Measurements from ENCODE around the gene GGT5. TPM values are rescaled to one million over a fixed set of nuclear protein-coding genes. Genes with fewer than 3 reads are reported as not detected.

The GGT5 gene
- polyA plus RNA-seq, 1 experiment: 29.1 TPM

- TF ChIP-seq CTCF (IDR thresholded peaks at IDR 0.05; ENCODE audit: insufficient read depth, low read depth, low read length): no peak
- Histone ChIP-seq H3K4me3 (ENCODE audit: low read depth, low read length) (no peak overlapping the region), H3K27me3 (ENCODE audit: control insufficient read depth, insufficient read depth, low read length) (no peaks in the 10 kb centered on the region), H3K36me3 (ENCODE audit: control insufficient read depth, insufficient read depth, low read length) (no peaks in the 10 kb centered on the region)
- no peak for DNase-seq (ENCODE audit: low read depth)
- ChIA-PET POLR2A (no interaction called here), CTCF (interaction anchor here (0.6 to 4.4 kb wide), 25 partner anchors 9 to 367 kb away, joined by 3 to 92 read pairs (median 6); partner anchors contain the start of genes GGT5, SLC2A11 and SUSD2)
Observed at GRCh38 chr22:24190596-24191208, 54.2 kb downstream of the GGT5 start.

GRCh38 chr22:24190159-24190540, 54.7 kb downstream of the GGT5 start:
- H3K27me3 ChIP-seq (ENCODE audit: control insufficient read depth, insufficient read depth, low read length): no peaks in the 10 kb centered on the region
- H3K36me3 ChIP-seq (ENCODE audit: control insufficient read depth, insufficient read depth, low read length): no peaks in the 10 kb centered on the region
- no peak for DNase-seq (ENCODE audit: low read depth)
- CTCF ChIA-PET: interaction anchor here (0.8 to 4.4 kb wide), 27 partner anchors 9 to 367 kb away, joined by 3 to 92 read pairs (median 6); partner anchors contain the start of genes GGT5, SLC2A11 and SUSD2
- TF ChIP-seq CTCF (IDR thresholded peaks at IDR 0.05; ENCODE audit: insufficient read depth, low read depth, low read length): no peak
- POLR2A ChIA-PET: no interaction called here
- no peak overlapping the region for H3K4me3 ChIP-seq (ENCODE audit: low read depth, low read length)

GRCh38 chr22:24189249-24190158, 55.4 kb downstream of the GGT5 start:
- Histone ChIP-seq H3K27me3 (ENCODE audit: control insufficient read depth, insufficient read depth, low read length) (no peaks in the 10 kb centered on the region), H3K4me3 (ENCODE audit: low read depth, low read length) (no peak overlapping the region), H3K36me3 (ENCODE audit: control insufficient read depth, insufficient read depth, low read length) (no peaks in the 10 kb centered on the region)
- POLR2A ChIA-PET: interaction anchor here (0.5 to 0.9 kb wide), 2 partner anchors 57 to 58 kb away, joined by 3 to 4 read pairs; no protein-coding TSS in a partner anchor
- no peak for DNase-seq (ENCODE audit: low read depth)
- peak; percentile 95 for TF ChIP-seq CTCF (IDR thresholded peaks at IDR 0.05; ENCODE audit: insufficient read depth, low read depth, low read length)
- CTCF ChIA-PET: interaction anchor here (0.6 to 4.4 kb wide), 33 partner anchors 10 to 400 kb away, joined by 3 to 92 read pairs (median 4); partner anchors contain the start of genes GGT5, SLC2A11 and SUSD2

GRCh38 chr22:24188705-24189248, 56.1 kb downstream of the GGT5 start:
- H3K27me3 ChIP-seq (ENCODE audit: control insufficient read depth, insufficient read depth, low read length): no peaks in the 10 kb centered on the region
- no peak for DNase-seq (ENCODE audit: low read depth)
- no peak for TF ChIP-seq CTCF (IDR thresholded peaks at IDR 0.05; ENCODE audit: insufficient read depth, low read depth, low read length)
- POLR2A ChIA-PET: interaction anchor here (0.5 to 0.9 kb wide), 2 partner anchors 58 kb away, joined by 3 to 4 read pairs; no protein-coding TSS in a partner anchor
- H3K36me3 ChIP-seq (ENCODE audit: control insufficient read depth, insufficient read depth, low read length): no peaks in the 10 kb centered on the region
- CTCF ChIA-PET: interaction anchor here (0.6 to 4.4 kb wide), 22 partner anchors 9 to 399 kb away, joined by 3 to 92 read pairs (median 6); partner anchors contain the start of genes GGT5 and SUSD2
- H3K4me3 ChIP-seq (ENCODE audit: low read depth, low read length): no peak overlapping the region
